ENCODE data around the gene ANKHD1.

Gene ANKHD1

DNA sequence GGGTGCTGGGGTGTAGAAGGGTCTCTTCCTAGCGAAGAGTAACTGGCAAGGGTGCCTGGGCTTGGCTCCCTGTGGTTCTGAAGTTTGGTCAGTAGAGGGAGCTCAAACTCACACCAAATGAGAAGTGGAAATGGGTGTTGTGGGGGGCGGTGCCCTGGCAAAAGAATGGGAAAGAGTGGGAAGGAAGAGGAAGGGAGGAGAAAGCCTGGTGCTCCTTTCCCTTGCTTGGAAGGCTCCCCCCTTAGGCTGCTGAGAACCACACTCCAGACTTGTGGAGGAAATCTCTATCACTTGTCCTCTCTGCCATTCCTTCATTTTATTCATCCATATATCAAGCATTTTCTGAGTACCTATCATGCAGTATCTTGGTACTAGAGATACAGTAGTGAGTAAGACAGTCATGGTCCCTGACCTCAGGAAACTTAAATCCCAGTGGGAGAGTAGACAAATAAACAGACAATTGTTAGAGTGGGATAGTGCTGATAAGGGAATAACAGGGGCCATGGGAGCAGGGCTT is 28.6 kb upstream of the ANKHD1 start:
- H3K4me3 ChIP-seq (ENCODE audit: low read depth, low read length), result no peak overlapping the region
- DNase-seq (ENCODE audit: low read depth), result peak; percentile 51
- peak; percentile 80 for TF ChIP-seq CTCF (IDR thresholded peaks at IDR 0.05; ENCODE audit: insufficient read depth, low read depth, low read length, missing control alignments)

- DNase-seq (ENCODE audit: low read depth), result no peak
- H3K4me3 ChIP-seq (ENCODE audit: low read depth, low read length), result no peak overlapping the region
- no peak for TF ChIP-seq CTCF (IDR thresholded peaks at IDR 0.05; ENCODE audit: insufficient read depth, low read depth, low read length, missing control alignments)
Observed at GRCh38 chr5:140381351-140381750, 20.3 kb upstream of the ANKHD1 start.

- no peak for TF ChIP-seq CTCF (IDR thresholded peaks at IDR 0.05; ENCODE audit: insufficient read depth, low read depth, low read length, missing control alignments)
- H3K4me3 ChIP-seq (ENCODE audit: low read depth, low read length), result no peak overlapping the region
- no peak for DNase-seq (ENCODE audit: low read depth)
Observed at GRCh38 chr5:140381972-140382371, 19.7 kb upstream of the ANKHD1 start.

GRCh38 chr5:140382866-140383265 is 18.8 kb upstream of the ANKHD1 start:
- no peak for TF ChIP-seq CTCF (IDR thresholded peaks at IDR 0.05; ENCODE audit: insufficient read depth, low read depth, low read length, missing control alignments)
- H3K4me3 ChIP-seq (ENCODE audit: low read depth, low read length), result no peak overlapping the region
- DNase-seq (ENCODE audit: low read depth), result no peak

DNA sequence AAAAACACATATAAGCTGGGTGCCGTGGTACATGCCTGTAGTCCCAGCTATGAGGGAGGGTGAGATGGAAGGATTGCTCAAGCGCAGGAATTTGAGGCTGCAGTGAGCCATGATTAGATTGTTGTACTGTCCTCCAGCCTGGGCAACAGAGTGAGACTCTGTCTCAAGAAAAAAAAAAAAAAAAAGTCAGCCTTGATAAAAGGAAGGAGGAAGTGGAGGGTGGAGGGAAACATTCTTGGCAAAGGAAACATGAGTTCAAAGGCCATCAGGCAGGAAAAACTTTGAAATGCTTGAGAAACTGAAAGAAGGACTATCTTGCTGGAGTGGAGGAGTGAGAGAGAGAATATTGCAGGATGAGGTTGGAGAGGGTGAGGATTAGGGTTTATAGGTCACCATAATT is 18.3 kb upstream of the ANKHD1 start:
- TF ChIP-seq CTCF (IDR thresholded peaks at IDR 0.05; ENCODE audit: insufficient read depth, low read depth, low read length, missing control alignments), result no peak
- DNase-seq (ENCODE audit: low read depth), result no peak

GRCh38 chr5:140388052-140388451 is 13.6 kb upstream of the ANKHD1 start:
- no peak for TF ChIP-seq CTCF (IDR thresholded peaks at IDR 0.05; ENCODE audit: insufficient read depth, low read depth, low read length, missing control alignments)
- no peak for DNase-seq (ENCODE audit: low read depth)
- H3K4me3 ChIP-seq (ENCODE audit: low read depth, low read length), result no peak overlapping the region

More for the DNA sequence above, 18.3 kb upstream of the ANKHD1 start:
- H3K4me3 ChIP-seq (ENCODE audit: low read depth, low read length), result no peak overlapping the region

DNA sequence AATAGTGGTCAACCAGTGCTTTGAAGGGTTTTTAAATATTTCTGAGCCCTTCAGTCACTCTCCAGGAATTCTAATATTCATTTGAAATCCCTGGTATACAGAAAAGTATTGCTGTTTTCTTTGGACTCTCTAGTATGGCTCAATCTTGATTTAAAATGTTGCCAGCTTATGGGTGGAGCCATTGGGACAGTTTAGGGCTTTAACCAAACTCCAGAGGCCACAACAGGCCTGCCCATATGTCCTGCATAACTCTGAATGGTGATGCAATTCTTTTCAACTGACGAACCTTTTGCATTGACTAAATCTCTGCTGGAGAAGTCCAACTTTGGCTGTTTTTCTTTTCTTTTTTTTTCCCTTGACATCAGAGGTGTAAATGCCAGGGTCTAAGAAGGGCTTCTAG is 10.3 kb upstream of the ANKHD1 start:
- TF ChIP-seq CTCF (IDR thresholded peaks at IDR 0.05; ENCODE audit: insufficient read depth, low read depth, low read length, missing control alignments), result no peak
- no peak for DNase-seq (ENCODE audit: low read depth)
- H3K4me3 ChIP-seq (ENCODE audit: low read depth, low read length), result no peak overlapping the region

Measured in GM12865 (cell line).